KMS-11 (cell line): ENCODE data around the gene IL17RC.
A peak's percentile ranks its signal among the peaks of the same experiment; 100 is the strongest.
"Not testable (repeated sequence)": the region's sequence is repeated elsewhere in the genome, so short reads cannot be mapped to it uniquely, and the experiment has no call there.

Experiments used
- H2AFZ ChIP-seq: fragments of 200-600 bp; sonication (generic); 2 replicates; pipeline ENCODE4 v1.6.1; 2016; ENCODE audit warnings: antibody characterized with exemption, mixed run types, low read depth
- H3K27ac ChIP-seq: fragments of 200-600 bp; sonication (generic); 2 replicates; pipeline ENCODE4 v1.6.1; 2016; ENCODE audit warnings: mild to moderate bottlenecking, mixed run types
- H3K27me3 ChIP-seq: fragments of 200-600 bp; sonication (generic); 2 replicates; pipeline ENCODE4 v1.6.1; 2017; ENCODE audit warnings: mild to moderate bottlenecking, low read depth, mixed run types, moderate library complexity; ENCODE audit not compliant: insufficient read depth
- H3K36me3 ChIP-seq: fragments of 200-600 bp; sonication (generic); 2 replicates; pipeline ENCODE4 v1.6.1; 2017; ENCODE audit warnings: mild to moderate bottlenecking, mixed run types; ENCODE audit not compliant: insufficient read depth
- H3K4me1 ChIP-seq: fragments of 200-600 bp; sonication (generic); 2 replicates; pipeline ENCODE4 v1.6.1; 2016; ENCODE audit warnings: mild to moderate bottlenecking, low read depth, mixed run types; ENCODE audit not compliant: poor library complexity, severe bottlenecking
- H3K4me2 ChIP-seq: fragments of 200-600 bp; sonication (generic); 2 replicates; pipeline ENCODE4 v1.7.0; 2016; ENCODE audit warnings: mild to moderate bottlenecking, mixed run types
- H3K4me3 ChIP-seq: fragments of 200-600 bp; sonication (generic); IDR thresholded peaks from 2 replicates; pipeline ENCODE4 v1.6.1; 2017; ENCODE audit warnings: low read depth, low read length, mixed read lengths; ENCODE audit not compliant: insufficient read depth
- H3K79me2 ChIP-seq: fragments of 200-600 bp; sonication (generic); 2 replicates; pipeline ENCODE4 v1.6.1; 2016; ENCODE audit warnings: low read depth, mixed run types; ENCODE audit not compliant: insufficient read depth
- H3K9ac ChIP-seq: fragments of 200-600 bp; sonication (generic); 2 replicates; pipeline ENCODE4 v1.6.1; 2016; ENCODE audit warnings: mild to moderate bottlenecking, mixed run types
- H4K20me1 ChIP-seq: fragments of 200-600 bp; sonication (generic); 2 replicates; pipeline ENCODE4 v1.6.1; 2016; ENCODE audit warnings: mild to moderate bottlenecking, mixed run types; ENCODE audit not compliant: insufficient read depth
- CTCF ChIP-seq: fragments of 200-600 bp; sonication (generic); conservative IDR thresholded peaks from 2 replicates; pipeline ENCODE4 v1.6.1; 2017; ENCODE audit warnings: low read depth, mild to moderate bottlenecking, antibody characterized with exemption, low read length, moderate library complexity, mixed read lengths

Gene IL17RC

GRCh38 chr3:9898467-9899241 lies 18.2 kb upstream of the IL17RC start:
- Histone ChIP-seq H3K4me3 (no peak overlapping the region), H3K36me3 (no peaks in the 10 kb centered on the region), H2AFZ (no peak overlapping the region), H3K79me2 (no peaks in the 10 kb centered on the region), H3K4me2 (no peak overlapping the region), H3K4me1 (peaks cover 46% of the 10 kb centered on the region), H3K27me3 (no peaks in the 10 kb centered on the region), H3K27ac (peak overlapping the region; percentile 22; the same call in 1 of the 2 replicates), H4K20me1 (no peaks in the 10 kb centered on the region), H3K9ac (no peak overlapping the region)
- TF ChIP-seq CTCF, result no peak

DNA sequence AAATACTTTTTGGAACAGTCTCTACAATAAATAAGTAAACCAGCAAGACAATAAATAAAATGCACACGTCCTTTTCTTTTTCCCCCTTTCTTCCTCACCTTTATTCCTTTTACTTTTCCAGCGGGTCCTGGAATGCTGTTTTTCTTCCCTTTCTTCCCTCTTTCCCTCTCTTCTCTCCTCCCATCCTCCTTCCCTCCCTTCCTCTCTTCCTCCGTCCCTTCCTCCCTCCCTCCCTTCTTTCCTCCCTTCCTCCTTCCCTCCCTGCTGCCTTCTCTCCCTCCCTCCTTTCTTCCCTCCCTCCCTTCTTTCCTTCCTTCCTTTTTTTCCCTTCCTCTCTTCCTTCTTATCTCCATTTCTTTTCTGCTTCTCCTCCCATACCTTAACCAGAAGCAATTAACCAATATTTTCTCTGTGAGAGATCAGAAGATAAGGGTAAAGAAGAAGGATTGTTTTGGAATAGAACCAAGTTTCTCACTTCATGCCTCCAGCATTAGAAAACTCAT lies 17.6 kb upstream of the IL17RC start:
- Histone ChIP-seq H3K79me2 (no peaks in the 10 kb centered on the region), H3K27ac (no peak overlapping the region), H2AFZ (no peak overlapping the region), H3K4me3 (no peak overlapping the region), H3K27me3 (no peaks in the 10 kb centered on the region), H3K4me2 (no peak overlapping the region), H3K9ac (no peak overlapping the region), H4K20me1 (no peaks in the 10 kb centered on the region), H3K4me1 (peaks cover 39% of the 10 kb centered on the region), H3K36me3 (no peaks in the 10 kb centered on the region)
- no peak for TF ChIP-seq CTCF

DNA sequence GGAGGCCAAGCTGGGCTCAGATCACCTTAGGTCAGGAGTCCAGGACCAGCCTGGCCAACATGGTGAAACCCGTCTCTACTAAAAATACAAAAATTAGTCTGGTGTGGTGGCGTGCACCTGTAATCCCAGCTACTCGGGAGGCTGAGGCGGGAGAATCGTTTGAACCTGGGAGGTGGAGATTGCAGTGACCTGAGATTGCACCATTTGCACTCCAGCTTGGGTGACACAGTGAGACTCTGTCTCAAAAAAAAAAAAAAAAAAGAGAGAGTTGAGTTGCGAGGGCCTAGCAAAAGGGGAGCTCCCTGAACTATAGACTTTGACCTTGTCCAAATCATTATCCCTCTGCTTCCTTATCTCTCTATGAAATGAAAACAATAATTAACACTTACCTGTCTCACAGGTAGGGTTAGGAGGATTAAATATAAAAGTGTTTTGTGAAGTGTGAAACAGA lies 15.9 kb upstream of the IL17RC start:
- not testable (repeated sequence) for H3K27me3 ChIP-seq, H3K9ac ChIP-seq, H4K20me1 ChIP-seq, H3K27ac ChIP-seq, H3K4me2 ChIP-seq, H3K4me3 ChIP-seq, H3K79me2 ChIP-seq, H3K36me3 ChIP-seq, H2AFZ ChIP-seq
- H3K4me1 ChIP-seq, result peaks cover 23% of the 10 kb centered on the region

DNA sequence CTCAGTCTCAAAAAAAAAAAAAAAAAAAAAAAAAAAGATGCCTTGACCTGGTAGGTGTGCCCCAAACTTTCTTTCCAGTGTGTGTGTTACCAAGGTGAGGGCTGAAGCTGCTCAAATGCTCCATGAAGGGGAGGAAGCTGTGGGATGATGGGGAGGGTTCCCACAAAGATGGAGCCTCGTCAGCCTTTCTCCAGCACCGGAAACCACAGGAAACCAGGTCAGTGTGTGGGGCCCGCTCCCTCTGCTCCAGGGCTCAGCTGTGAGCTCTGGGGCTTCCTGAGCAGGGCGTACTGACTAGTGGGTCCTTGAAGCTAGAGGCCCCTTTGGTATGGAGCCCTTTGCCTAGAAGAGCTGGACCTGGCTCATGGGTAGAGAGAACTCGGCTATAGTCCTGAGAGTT lies 14.9 kb upstream of the IL17RC start:
- TF ChIP-seq CTCF, result no peak
- no peak overlapping the region for H3K4me2 ChIP-seq
- H3K27ac ChIP-seq, result no peak overlapping the region
- H4K20me1 ChIP-seq, result no peaks in the 10 kb centered on the region
- no peak overlapping the region for H3K4me3 ChIP-seq
- H3K79me2 ChIP-seq, result no peaks in the 10 kb centered on the region
- H3K36me3 ChIP-seq, result no peaks in the 10 kb centered on the region
- H3K4me1 ChIP-seq, result peaks cover 15% of the 10 kb centered on the region
- no peak overlapping the region for H3K9ac ChIP-seq
- no peaks in the 10 kb centered on the region for H3K27me3 ChIP-seq
- H2AFZ ChIP-seq, result no peak overlapping the region
